Naive thymus-derived CD4-positive, alpha-beta T cell (primary cell): Measurements from ENCODE around the gene ASAH2. TPM values are rescaled to one million over a fixed set of nuclear protein-coding genes. Genes with fewer than 3 reads are reported as not detected.

ENCODE experiments used
- ATAC-seq: fragments of 150-1000 bp; cut with Tn5 transposase; 2 replicates; pipeline ENCODE4 v1.10.0; 2021; ENCODE audit warnings: mild to moderate bottlenecking, moderate library complexity
- CTCF ChIA-PET: fragments of 350-600 bp; sonication (Branson Sonifier 250); formaldehyde crosslinking; loops from one replicate; lab custom pipeline; 2021; ENCODE audit warnings: antibody characterized with exemption; lab: Charles Lee
- POLR2A ChIA-PET: fragments of 350-600 bp; sonication (Branson Sonifier 250); formaldehyde crosslinking; loops from one replicate; lab custom pipeline; 2021; ENCODE audit warnings: antibody characterized with exemption, inconsistent platforms; lab: Charles Lee
- DNase-seq, 9 donors: peaks; one replicate each; pipeline versions ENCODE4 v3.0.0 to v3.0.0-alpha.2; 2020 to 2022; ENCODE audit warnings: mixed read lengths in 1 of 9
- H3K27ac ChIP-seq: one replicate; pipeline ENCODE4 v1.7.0; 2013; ENCODE audit warnings: mild to moderate bottlenecking, low read depth, low read length, moderate library complexity
- H3K27me3 ChIP-seq, 2 donors: one replicate each; pipeline ENCODE4 v1.7.0; 2013; ENCODE audit warnings: low read length in 2 of 2, mild to moderate bottlenecking in 2 of 2, moderate library complexity in 2 of 2; ENCODE audit not compliant: control insufficient read depth in 2 of 2, insufficient read depth in 2 of 2
- H3K36me3 ChIP-seq, 3 experiments: 1 replicate in 2 of 3; 2 replicates in 1 of 3; pipeline ENCODE4 v1.7.0; 2013; ENCODE audit warnings: low read length in 3 of 3, mild to moderate bottlenecking in 3 of 3, moderate library complexity in 1 of 3; ENCODE audit not compliant: insufficient read depth in 3 of 3, control insufficient read depth in 2 of 3
- H3K4me1 ChIP-seq, 2 donors: one replicate each; pipeline ENCODE4 v1.7.0; 2013; ENCODE audit warnings: low read length in 2 of 2, mild to moderate bottlenecking in 2 of 2, moderate library complexity in 1 of 2; ENCODE audit not compliant: control insufficient read depth in 2 of 2, insufficient read depth in 2 of 2
- H3K4me3 ChIP-seq: 2 replicates; pipeline ENCODE4 v1.7.0; 2013; ENCODE audit warnings: mild to moderate bottlenecking, low read length
- H3K9me3 ChIP-seq, 3 experiments: 1 replicate in 2 of 3; 2 replicates in 1 of 3; pipeline ENCODE4 v1.7.0; 2013; ENCODE audit warnings: low read length in 3 of 3; ENCODE audit not compliant: control insufficient read depth in 2 of 3
- H3K27ac Mint-ChIP-seq, 9 donors: one replicate each; pipeline ENCODE4 v1.8.0; 2020 to 2022; ENCODE audit warnings: mixed read lengths in 9 of 9, mild to moderate bottlenecking in 8 of 9, moderate library complexity in 5 of 9, inconsistent platforms in 2 of 9
- H3K27me3 Mint-ChIP-seq, 5 donors: one replicate each; pipeline ENCODE4 v1.8.0; 2021 to 2022; ENCODE audit warnings: mixed read lengths in 5 of 5, mild to moderate bottlenecking in 1 of 5
- H3K36me3 Mint-ChIP-seq, 5 donors: one replicate each; pipeline ENCODE4 v1.8.0; 2020 to 2022; ENCODE audit warnings: mixed read lengths in 5 of 5, mild to moderate bottlenecking in 3 of 5, inconsistent platforms in 1 of 5
- H3K4me1 Mint-ChIP-seq, 7 donors: one replicate each; pipeline ENCODE4 v1.8.0; 2020 to 2022; ENCODE audit warnings: mixed read lengths in 7 of 7, mild to moderate bottlenecking in 3 of 7, inconsistent platforms in 1 of 7
- H3K4me3 Mint-ChIP-seq, 10 donors: one replicate each; pipeline ENCODE4 v1.8.0; 2020 to 2022; ENCODE audit warnings: mild to moderate bottlenecking in 10 of 10, mixed read lengths in 10 of 10, moderate library complexity in 6 of 10, inconsistent platforms in 2 of 10
- H3K9me3 Mint-ChIP-seq, 11 donors: one replicate each; pipeline ENCODE4 v1.8.0; 2020 to 2022; ENCODE audit warnings: mixed read lengths in 11 of 11, mild to moderate bottlenecking in 4 of 11, inconsistent platforms in 1 of 11, moderate library complexity in 1 of 11
- intact Hi-C, 2 donors: fragments of 100-400 bp; cut with micrococcal nuclease; formaldehyde crosslinking; loops; one replicate each; pipeline ENCODE4 v1.15.1; 2023
- polyA plus RNA-seq, 2 donors: library from polyadenylated mRNA; unstranded; fragments of 300-500 nt; fragmentation: Illumina TruSeq; gene quantifications; one replicate each; pipeline ENCODE4 v1.2.3, GENCODE V29; 2021
- total RNA-seq, 6 experiments: library from RNA in 5 of 6; stranded (reverse) in 5 of 6; gene quantifications; 1 replicate in 5 of 6; 2 replicates in 1 of 6; pipeline ENCODE4 v1.2.3 and lab custom pipeline; 2021 to 2026

Gene ASAH2
- total and polyA plus RNA-seq, 7 experiments from 2014 or later: 0.43 to 5.4 (median 1.7) TPM

- H3K9me3 ChIP-seq: no peaks in the 10 kb centered on the region
- peaks cover 0 to 31% (median 15%) of the 10 kb centered on the region in 5 donors for H3K27me3 Mint-ChIP-seq
- no peak for ATAC-seq
- intact Hi-C loops: no loop called here
- no peaks in the 10 kb centered on the region for H3K36me3 Mint-ChIP-seq
- CTCF ChIA-PET: no interaction called here
- no peak for DNase-seq
- H3K9me3 Mint-ChIP-seq: peaks cover 0 to 4% (median 0%) of the 10 kb centered on the region in 11 donors
- H3K4me3 Mint-ChIP-seq: no peak overlapping the region
- H3K27ac Mint-ChIP-seq: no peak overlapping the region
- POLR2A ChIA-PET: no interaction called here
- H3K4me1 ChIP-seq: no peaks in the 10 kb centered on the region
- no peaks in the 10 kb centered on the region for H3K27me3 ChIP-seq
- no peaks in the 10 kb centered on the region for H3K4me1 Mint-ChIP-seq
- no peaks in the 10 kb centered on the region for H3K36me3 ChIP-seq
- no peak overlapping the region for H3K4me3 ChIP-seq
- H3K27ac ChIP-seq: no peak overlapping the region
Observed at GRCh38 chr10:50216418-50216817, 34.9 kb downstream of the ASAH2 start.

DNA sequence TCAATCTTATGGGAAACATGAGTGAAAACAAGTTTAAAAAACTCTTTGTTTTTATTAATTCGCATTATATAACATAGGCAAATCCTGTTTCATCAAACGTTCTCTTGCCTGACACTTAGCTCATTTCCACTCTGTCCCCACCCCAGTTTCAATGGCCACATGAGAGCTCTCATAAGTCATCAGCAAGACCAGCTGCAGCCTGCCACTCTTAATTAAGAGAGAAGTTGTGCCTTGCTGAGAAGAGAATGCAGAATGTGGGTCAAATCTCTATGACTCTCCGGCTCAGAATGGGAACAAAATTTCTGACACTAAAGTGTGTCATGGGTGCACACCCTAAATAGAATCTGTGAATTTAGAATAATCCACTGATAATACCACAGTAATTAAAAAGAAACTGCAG lies 39.6 kb downstream of the ASAH2 start:
- Mint-ChIP-seq H3K27me3 (peaks cover 5 to 43% (median 10%) of the 10 kb centered on the region in 5 donors), H3K4me1 (no peaks in the 10 kb centered on the region)
- intact Hi-C loops: no loop called here

GRCh38 chr10:50210876-50211275 lies 40.4 kb downstream of the ASAH2 start:
- H3K9me3 ChIP-seq: no peaks in the 10 kb centered on the region
- H3K4me1 ChIP-seq: no peaks in the 10 kb centered on the region
- no peak overlapping the region for H3K4me3 ChIP-seq
- no peaks in the 10 kb centered on the region for H3K36me3 ChIP-seq
- no peaks in the 10 kb centered on the region for H3K27me3 ChIP-seq
- Mint-ChIP-seq H3K36me3 (no peaks in the 10 kb centered on the region), H3K9me3 (peaks cover 0 to 4% (median 0%) of the 10 kb centered on the region in 11 donors), H3K4me3 (no peak overlapping the region), H3K27ac (no peak overlapping the region), H3K4me1 (no peaks in the 10 kb centered on the region), H3K27me3 (peaks cover 13 to 46% (median 13%) of the 10 kb centered on the region in 5 donors)
- ChIA-PET CTCF (no interaction called here), POLR2A (no interaction called here)
- H3K27ac ChIP-seq: no peak overlapping the region
- no peak for DNase-seq
- ATAC-seq: no peak
- intact Hi-C loops: no loop called here

More for the DNA sequence above, 39.6 kb downstream of the ASAH2 start:
- ATAC-seq: no peak
- DNase-seq: no peak
- Histone ChIP-seq H3K36me3 (no peaks in the 10 kb centered on the region), H3K4me3 (no peak overlapping the region), H3K27me3 (no peaks in the 10 kb centered on the region), H3K4me1 (no peaks in the 10 kb centered on the region), H3K27ac (no peak overlapping the region), H3K9me3 (no peaks in the 10 kb centered on the region)
- Mint-ChIP-seq H3K36me3 (no peaks in the 10 kb centered on the region), H3K4me3 (no peak overlapping the region), H3K9me3 (peaks cover 0 to 4% (median 0%) of the 10 kb centered on the region in 11 donors), H3K27ac (no peak overlapping the region)
- ChIA-PET POLR2A (no interaction called here), CTCF (no interaction called here)

Other genes with a start within 250 kb of the ASAH2 start
- 10 to 100 TPM; 50.0 to 74.5 (median 55.5) TPM for gene WASHC2A, start 183.6 kb downstream of the ASAH2 start, total RNA-seq
- gene WASHC2A, start 183.6 kb downstream of the ASAH2 start, polyA plus RNA-seq: 10 to 100 TPM; 21.0 to 45.0 TPM